ENCODE data around the gene FDXR. TPM values are rescaled to one million over a fixed set of nuclear protein-coding genes. Genes with fewer than 3 reads are reported as not detected.

The FDXR gene
- total RNA-seq, 1 donor from 2014 or later = 7.4 TPM

GRCh38 chr17:74860872-74861661, 11.7 kb downstream of the FDXR start:
- peak overlapping the region; percentile 47 for H3K4me3 ChIP-seq
- peaks cover 10% of the 10 kb centered on the region for H3K4me1 Mint-ChIP-seq

DNA sequence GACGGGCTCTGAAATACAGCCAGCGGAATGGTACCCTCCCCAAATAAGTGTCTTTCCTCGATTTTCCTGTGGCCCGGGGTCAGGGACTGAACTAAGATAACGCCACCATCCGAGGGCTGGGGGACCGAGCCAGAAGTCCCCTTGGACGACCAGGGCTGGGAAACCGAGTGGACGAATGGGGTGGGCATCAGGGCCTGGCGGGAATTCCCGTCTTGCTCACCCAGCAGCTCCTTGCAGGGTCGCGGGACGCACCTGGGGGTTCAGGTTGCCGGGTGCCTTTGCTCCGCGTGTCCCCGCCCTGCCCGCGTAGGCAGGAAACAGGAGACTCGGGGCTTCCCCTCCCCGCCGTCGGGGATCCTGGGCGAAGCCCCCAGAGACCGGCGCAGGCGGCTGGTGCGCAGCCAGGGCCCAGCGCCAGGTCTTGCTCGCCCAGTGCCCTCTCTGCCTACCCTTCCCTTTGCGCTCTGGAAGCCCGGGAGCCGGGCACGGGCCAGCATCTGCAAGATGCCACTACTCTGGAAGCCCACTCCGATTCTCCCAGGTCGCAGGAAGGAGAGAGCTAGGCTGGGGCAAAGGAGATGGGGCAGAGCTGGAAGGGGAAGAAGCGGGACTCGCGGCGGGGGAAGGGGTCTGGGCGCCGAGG, 12.4 kb downstream of the FDXR start:
- Histone ChIP-seq H3K4me1 (peaks cover 10% of the 10 kb centered on the region), H2AFZ (replicated peaks) (no peak overlapping the region), H3K27me3 (peaks cover 73% of the 10 kb centered on the region), H3F3A (ENCODE audit: low read depth) (peaks cover 10% of the 10 kb centered on the region), H3K9me3 (ENCODE audit: low read depth) (no peaks in the 10 kb centered on the region), H3K79me2 (ENCODE audit: low read depth) (no peaks in the 10 kb centered on the region), H3K4me2 (peak overlapping the region; percentile 88), H4K20me1 (ENCODE audit: low read depth) (peaks cover 39% of the 10 kb centered on the region), H3K36me3 (no peaks in the 10 kb centered on the region), H3K4me3 (peak overlapping the region; percentile 55), H3K27ac (no peak overlapping the region), H3K9ac (no peak overlapping the region)
- Mint-ChIP-seq H3K4me1 (peaks cover 10% of the 10 kb centered on the region), H3K27ac (no peak overlapping the region), H3K4me3 (peak overlapping the region; percentile 75), H3K9me3 (no peaks in the 10 kb centered on the region), H3K36me3 (no peaks in the 10 kb centered on the region), H3K27me3 (ENCODE audit: insufficient read depth, low read depth) (peaks cover 52% of the 10 kb centered on the region)
- DNase-seq (ENCODE audit: low spot score) = peak; percentile 30
- TF ChIP-seq CTCF (IDR thresholded peaks at IDR 0.05) (no peak), EZH2phosphoT487 (IDR thresholded peaks at IDR 0.05) (peak; percentile 96), EZH2 (IDR thresholded peaks at IDR 0.05) (peak; percentile 98)

More at GRCh38 chr17:74860872-74861661, 11.7 kb downstream of the FDXR start:
- H2AFZ ChIP-seq (replicated peaks) = no peak overlapping the region
- no peaks in the 10 kb centered on the region for H3K36me3 Mint-ChIP-seq
- peaks cover 10% of the 10 kb centered on the region for H3F3A ChIP-seq (ENCODE audit: low read depth)
- H4K20me1 ChIP-seq (ENCODE audit: low read depth) = peaks cover 39% of the 10 kb centered on the region
- no peaks in the 10 kb centered on the region for H3K9me3 ChIP-seq (ENCODE audit: low read depth)
- H3K36me3 ChIP-seq = no peaks in the 10 kb centered on the region
- H3K4me2 ChIP-seq = peak overlapping the region; percentile 88
- H3K27me3 ChIP-seq = peaks cover 65% of the 10 kb centered on the region
- peaks cover 10% of the 10 kb centered on the region for H3K4me1 ChIP-seq
- TF ChIP-seq EZH2phosphoT487 (IDR thresholded peaks at IDR 0.05) (peak; percentile 28), EZH2 (IDR thresholded peaks at IDR 0.05) (peak; percentile 93), CTCF (IDR thresholded peaks at IDR 0.05) (no peak)
- no peak overlapping the region for H3K27ac Mint-ChIP-seq
- no peak overlapping the region for H3K27ac ChIP-seq
- no peak overlapping the region for H3K9ac ChIP-seq
- no peaks in the 10 kb centered on the region for H3K79me2 ChIP-seq (ENCODE audit: low read depth)
- no peaks in the 10 kb centered on the region for H3K9me3 Mint-ChIP-seq
- DNase-seq (ENCODE audit: low spot score) = peak; percentile 62
- peak overlapping the region; percentile 59 for H3K4me3 Mint-ChIP-seq
- H3K27me3 Mint-ChIP-seq (ENCODE audit: insufficient read depth, low read depth) = peaks cover 47% of the 10 kb centered on the region

- H3K36me3 Mint-ChIP-seq = no peaks in the 10 kb centered on the region
- H3K27ac ChIP-seq = no peak within 1 kb of the TSS
- no peaks in the 10 kb centered on the region for H3K36me3 ChIP-seq
- no peaks in the 10 kb centered on the region for H3K9me3 ChIP-seq (ENCODE audit: low read depth)
- no peak within 1 kb of the TSS for H3K27ac Mint-ChIP-seq
- no peaks in the 10 kb centered on the region for H3K9me3 Mint-ChIP-seq
- peaks cover 4% of the 10 kb centered on the region for H3K4me1 Mint-ChIP-seq
- H3K27me3 Mint-ChIP-seq (ENCODE audit: insufficient read depth, low read depth) = peaks cover 49% of the 10 kb centered on the region
- no peak within 1 kb of the TSS for H3K9ac ChIP-seq
- H4K20me1 ChIP-seq (ENCODE audit: low read depth) = peaks cover 39% of the 10 kb centered on the region
- H3K79me2 ChIP-seq (ENCODE audit: low read depth) = no peaks in the 10 kb centered on the region
- peak within 1 kb of the TSS; percentile 88 for H3K4me2 ChIP-seq
- TF ChIP-seq EZH2phosphoT487 (IDR thresholded peaks at IDR 0.05) = peak; percentile 38
- TF ChIP-seq EZH2 (IDR thresholded peaks at IDR 0.05) = peak; percentile 43
- TF ChIP-seq CTCF (IDR thresholded peaks at IDR 0.05) = peak; percentile 59
- H3K4me3 Mint-ChIP-seq = peak within 1 kb of the TSS; percentile 78
- peak within 1 kb of the TSS; percentile 55 for H3K4me3 ChIP-seq
- H2AFZ ChIP-seq (replicated peaks) = no peak within 1 kb of the TSS
- H3K27me3 ChIP-seq = peaks cover 80% of the 10 kb centered on the region
- DNase-seq (ENCODE audit: low spot score) = peak; percentile 52
- H3F3A ChIP-seq (ENCODE audit: low read depth) = peaks cover 10% of the 10 kb centered on the region
- peaks cover 10% of the 10 kb centered on the region for H3K4me1 ChIP-seq
Observed at GRCh38 chr17:74859459-74860228, 13.2 kb downstream of the FDXR start, which contains the start of gene GRIN2C. Gene GRIN2C, minus strand, starts transcription at chr17:74859885. Its CDS starts 4,793 bp downstream, at chr17:74855092.

All from neural progenitor cell (in vitro differentiated cells).